GM12801 (cell line): ENCODE measurements around the gene GLCE.

ENCODE experiments used
- CTCF ChIP-seq: IDR thresholded peaks from one replicate; pipeline ENCODE4 v1.5.1; 2011; ENCODE audit warnings: control low read depth; ENCODE audit not compliant: insufficient read length; ENCODE audit errors: extremely low read depth

GLCE gene

GRCh38 chr15:69298697-69299441 lies 138.4 kb downstream of the GLCE start, which contains the start of gene PAQR5:
PAQR5 (plus strand) TSS chr15:69298912; CDS start chr15:69360081, 61,169 bp downstream.
- TF ChIP-seq CTCF = no peak

GRCh38 chr15:69299451-69299886 lies 139.0 kb downstream of the GLCE start:
- TF ChIP-seq CTCF = no peak

- TF ChIP-seq CTCF = no peak
These were observed 139.6 kb downstream of the GLCE start for GRCh38 chr15:69299943-69300588.

- TF ChIP-seq CTCF = no peak
These were observed 142.5 kb downstream of the GLCE start for GRCh38 chr15:69302929-69303328.

GRCh38 chr15:69303337-69304181 lies 143.1 kb downstream of the GLCE start:
- no peak for TF ChIP-seq CTCF

- no peak for TF ChIP-seq CTCF
These were observed 143.7 kb downstream of the GLCE start for GRCh38 chr15:69304182-69304545.
